CD4-positive, alpha-beta T cell treated with Interleukin-17A for 4 hours (primary cell): ENCODE measurements around the gene COX15.
A peak's percentile ranks its signal among the peaks of the same experiment; 100 is the strongest.
"Not testable (repeated sequence)": the region's sequence is repeated elsewhere in the genome, so short reads cannot be mapped to it uniquely, and the experiment has no call there.

Experiments
- DNase-seq: peaks from one replicate; pipeline ENCODE4 v3.0.0-alpha.2; 2020; ENCODE audit warnings: mixed read lengths

COX15 gene

DNA sequence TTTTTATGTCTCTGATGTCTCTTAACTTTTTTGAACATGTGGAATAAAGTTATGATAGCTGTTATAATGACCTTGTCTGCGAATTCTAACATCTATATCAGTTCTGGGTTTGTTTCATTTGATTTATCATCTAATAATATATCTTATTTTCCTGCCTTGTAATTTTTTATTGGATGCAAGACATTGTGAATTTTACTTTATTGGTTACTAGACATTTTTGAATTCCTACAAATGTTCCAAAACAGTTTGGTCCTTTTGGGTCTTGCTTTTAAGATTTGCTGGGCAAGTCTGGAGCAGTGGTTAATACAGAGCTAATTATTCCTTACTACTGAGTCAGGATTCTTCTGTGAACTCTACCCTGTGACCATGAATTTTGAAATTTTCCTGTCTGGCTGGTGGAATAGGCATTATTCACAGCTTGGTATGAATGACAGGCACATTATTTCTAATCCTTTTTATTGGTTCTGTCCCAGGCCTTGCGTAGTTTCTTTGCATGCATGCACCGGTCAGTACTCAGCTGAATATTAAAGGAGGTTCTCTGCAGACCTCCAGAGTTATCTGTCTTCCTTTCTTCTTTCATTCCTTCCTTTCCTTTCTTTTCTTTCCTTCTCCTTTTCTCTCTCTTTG, 9.1 kb upstream of the COX15 start:
- DNase-seq: no peak

GRCh38 chr10:99740260-99740659, 8.3 kb upstream of the COX15 start:
- DNase-seq: no peak

DNA sequence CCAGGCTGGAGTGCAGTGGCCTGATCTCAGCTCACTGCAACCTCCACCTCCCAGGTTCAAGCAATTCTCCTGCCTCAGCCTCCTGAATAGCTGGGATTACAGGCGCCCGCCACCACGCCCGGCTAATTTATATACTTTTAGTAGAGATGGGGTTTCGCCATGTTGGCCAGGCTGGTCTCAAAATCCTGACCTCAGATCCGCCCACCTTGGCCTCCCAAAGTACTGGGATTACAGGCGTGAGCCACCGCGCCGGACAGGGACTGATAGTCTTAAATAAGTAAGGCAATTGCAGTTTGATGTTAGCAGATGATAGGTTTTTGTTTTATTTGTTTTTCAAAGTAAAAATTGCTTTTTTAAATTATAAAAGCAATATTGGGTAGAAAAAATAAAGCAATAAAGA, 2.2 kb upstream of the COX15 start:
- DNase-seq: not testable (repeated sequence)

GRCh38 chr10:99733366-99733765, 1.4 kb upstream of the COX15 start:
- DNase-seq: peak; percentile 7

DNA sequence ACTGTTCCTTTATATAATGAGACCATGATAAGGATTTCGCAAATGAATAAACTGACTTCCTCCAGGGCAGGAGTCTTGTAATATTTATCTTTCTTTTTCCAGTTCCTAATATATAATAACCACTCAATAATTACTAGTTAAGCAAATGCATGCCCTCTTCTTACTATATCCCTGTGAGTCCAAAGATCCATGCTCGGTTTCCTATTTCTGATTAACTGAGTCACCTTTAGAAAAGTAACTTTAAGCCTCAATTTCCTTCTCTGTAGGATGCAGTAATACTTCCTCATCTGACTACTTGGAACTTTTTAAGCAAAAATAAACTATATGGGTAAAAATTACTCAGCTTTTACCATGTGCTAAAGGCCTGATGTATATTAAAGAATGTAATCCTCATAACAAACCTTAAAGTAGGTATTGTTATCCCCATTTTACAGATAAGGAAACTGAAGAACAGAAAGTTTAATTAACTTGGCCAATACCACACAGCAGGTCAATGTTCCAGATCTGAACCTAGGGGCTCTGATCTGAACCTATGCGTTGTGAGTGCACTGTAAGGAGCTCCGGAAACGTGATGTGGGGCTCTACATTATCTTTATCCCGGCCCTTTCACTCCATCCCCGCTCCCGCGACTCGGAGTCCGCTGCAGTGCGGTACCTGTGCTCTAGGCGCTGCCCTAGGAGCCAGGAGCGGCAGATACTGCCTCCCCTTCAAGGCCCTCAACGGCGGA, 458 bp downstream of the COX15 start:
- DNase-seq: no peak

GRCh38 chr10:99730026-99730425, 1.9 kb downstream of the COX15 start:
- no peak for DNase-seq

- no peak for DNase-seq
Measured at GRCh38 chr10:99720387-99720786, 11.5 kb downstream of the COX15 start.

DNA sequence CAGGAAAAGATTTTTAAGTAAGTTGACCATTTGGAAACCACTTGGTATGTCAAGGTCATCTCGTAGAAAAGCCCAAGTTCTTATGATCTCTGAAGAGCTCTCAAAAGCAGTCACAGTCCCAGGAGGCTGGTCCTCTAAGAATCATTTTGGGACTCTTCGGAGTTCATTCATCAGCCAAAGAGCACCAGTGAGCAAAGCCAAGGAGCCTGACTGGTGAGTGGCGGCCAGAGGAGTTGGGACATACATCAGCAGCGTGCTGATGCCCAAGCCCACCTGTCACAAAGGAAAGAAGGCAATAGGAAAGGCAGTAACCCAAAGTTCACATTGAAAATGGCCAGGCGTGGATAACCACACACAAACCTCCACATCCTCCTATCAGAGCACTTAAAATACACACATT, 17.5 kb downstream of the COX15 start:
- DNase-seq: no peak

DNA sequence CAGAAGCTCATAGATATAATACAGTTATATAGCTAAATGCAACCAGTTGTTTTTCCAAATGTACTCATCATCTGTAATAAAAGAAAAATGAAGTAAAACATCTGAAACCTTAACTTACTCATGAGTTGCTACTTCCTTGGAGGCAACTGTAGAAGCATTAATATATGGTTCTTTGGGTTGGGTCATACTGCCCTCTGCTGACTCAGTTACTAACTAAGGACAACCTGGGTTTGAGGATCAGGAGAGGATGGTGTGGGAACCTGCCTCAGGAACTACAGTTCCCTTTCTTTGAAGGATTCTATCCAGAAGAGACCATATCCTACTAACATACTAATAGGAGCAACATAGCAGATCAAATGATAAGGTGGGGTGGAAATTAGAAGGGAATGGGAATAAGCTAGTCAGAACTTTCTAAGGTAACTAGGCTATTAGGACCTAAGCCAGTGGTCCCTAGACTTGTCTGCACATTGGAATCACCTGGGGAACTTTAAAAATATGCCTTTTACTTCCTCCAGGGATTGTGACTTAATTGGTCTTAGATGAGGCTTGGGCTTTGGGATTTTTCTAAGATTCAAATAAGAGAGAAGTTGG, 20.7 kb downstream of the COX15 start:
- DNase-seq: peak; percentile 37

DNA sequence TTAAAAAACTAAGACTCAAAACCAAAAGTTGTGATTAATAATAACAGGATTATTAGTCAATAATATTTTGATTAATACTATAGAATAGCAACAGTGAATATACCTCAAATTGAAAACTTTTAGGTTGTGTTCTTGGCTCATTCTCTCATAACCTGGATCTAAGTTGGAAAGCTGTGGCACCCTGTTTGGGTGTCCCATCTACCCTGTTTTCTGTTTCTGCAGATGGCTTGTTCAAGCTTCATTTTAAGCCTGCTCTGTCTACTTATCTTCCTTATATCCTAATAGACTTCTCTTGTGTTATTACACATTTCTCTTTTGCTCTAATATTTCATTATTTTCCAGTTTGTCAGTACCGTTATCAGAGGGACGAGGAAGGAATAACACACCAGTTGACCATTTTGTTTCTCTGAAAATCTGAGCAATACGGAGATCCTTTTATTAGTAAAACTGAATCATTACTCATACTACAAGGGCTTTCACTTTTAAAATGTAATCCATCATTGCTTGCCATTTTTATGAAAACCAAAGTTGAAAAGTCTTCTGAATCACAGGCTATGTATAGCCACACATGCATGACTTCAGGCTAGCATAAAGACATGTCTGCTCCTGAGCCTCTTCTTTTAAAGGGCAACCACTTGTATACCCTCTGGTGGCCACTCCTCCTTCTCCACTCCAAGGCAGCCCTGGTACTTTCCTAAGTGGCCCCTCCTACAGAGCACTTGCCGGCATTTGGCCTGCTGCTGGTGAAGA, 22.3 kb downstream of the COX15 start:
- no peak for DNase-seq

DNA sequence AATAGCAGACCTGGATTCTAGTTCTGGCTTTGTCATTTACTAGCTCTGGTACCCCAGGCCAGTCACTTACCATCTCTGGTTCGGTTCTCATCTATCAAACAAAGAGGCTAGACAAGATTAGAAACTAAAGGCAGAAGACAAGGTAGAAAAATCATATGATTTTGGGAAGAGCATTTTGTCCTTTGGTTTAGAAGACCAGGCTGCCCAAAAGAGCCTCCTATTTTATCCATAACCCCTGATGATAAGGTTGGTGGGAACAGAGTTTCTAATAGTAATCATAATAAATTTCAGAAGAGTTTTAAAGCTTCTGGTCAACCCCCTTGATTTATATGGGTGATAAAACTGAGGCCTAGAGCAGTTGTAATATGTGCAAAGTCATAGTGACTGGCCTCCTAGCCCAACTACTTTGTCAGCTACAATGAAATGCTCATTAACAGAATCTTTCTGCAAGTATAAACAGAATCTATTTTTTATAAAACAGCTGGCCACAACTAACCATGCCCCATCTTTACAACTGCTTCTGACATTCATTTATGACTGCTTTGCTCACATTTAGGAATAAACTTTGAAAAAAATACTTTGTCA, 23.4 kb downstream of the COX15 start:
- DNase-seq: no peak

DNA sequence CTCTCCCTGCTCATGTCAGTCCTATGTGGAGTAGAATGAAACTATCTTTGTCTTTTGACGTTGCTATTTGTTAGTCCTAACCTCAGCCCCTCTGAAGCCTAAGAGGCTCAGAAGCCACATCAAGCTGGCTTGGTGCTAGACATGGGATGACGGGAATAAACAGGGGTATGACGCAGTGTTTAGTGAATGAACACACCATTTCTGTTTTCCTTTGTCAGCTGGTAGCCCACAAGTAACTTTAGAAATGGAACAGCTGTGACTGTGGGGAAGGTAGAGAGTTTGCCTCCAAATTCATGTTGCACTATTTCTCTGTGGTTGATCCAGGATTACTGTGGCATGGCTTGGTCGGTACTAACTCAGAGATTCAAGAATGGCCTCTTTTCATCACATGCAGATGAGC, 31.3 kb downstream of the COX15 start:
- no peak for DNase-seq

DNA sequence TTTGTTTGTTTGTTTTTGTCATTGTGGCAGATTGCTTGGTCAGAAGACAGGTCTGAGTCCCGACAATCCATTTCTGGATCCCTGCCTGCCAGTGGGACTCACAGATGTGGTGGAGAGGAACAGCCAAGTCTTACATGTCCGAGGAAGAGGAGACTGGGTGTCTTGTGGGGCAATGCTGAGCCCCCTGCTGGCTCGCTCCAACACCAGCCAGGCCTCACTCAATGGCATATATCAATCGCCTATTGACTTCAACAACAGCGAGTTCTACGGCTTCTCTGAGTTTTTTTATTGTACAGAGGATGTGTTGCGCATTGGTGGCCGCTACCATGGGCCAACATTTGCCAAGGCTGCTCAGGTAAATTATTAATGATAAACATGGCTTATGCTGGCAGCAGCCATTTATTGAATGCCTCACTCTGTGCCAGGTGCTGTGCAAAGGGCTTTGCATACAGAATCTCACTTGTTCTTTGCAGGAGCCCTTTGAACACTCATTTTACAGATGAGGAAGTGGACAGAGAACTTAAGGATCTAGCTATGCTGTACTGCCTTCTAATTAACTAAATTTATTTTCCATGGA, 33.3 kb downstream of the COX15 start:
- DNase-seq: peak; percentile 4

- DNase-seq: no peak
Measured at GRCh38 chr10:99695761-99696160, 36.2 kb downstream of the COX15 start.

- no peak for DNase-seq
Measured at GRCh38 chr10:99693933-99694583, 37.9 kb downstream of the COX15 start.

DNA sequence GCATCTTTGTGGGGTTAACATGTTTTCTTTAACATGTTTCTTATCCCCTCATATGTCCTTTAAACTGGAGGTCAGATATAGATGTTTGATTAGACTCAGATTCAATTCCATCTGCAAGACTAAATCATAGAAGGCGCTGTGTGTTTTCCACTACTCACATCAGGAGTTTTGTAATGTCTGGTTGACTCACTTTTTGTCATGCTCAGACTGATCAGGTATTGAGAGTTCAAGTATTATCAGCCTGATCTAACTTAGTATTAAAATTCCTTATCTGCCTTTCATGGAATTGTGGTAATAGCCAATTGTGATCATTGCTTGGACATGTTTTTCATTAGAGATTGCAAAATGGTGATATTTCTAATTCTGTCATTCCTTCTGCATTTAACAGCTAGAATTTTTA, 42.5 kb downstream of the COX15 start:
- no peak for DNase-seq

DNA sequence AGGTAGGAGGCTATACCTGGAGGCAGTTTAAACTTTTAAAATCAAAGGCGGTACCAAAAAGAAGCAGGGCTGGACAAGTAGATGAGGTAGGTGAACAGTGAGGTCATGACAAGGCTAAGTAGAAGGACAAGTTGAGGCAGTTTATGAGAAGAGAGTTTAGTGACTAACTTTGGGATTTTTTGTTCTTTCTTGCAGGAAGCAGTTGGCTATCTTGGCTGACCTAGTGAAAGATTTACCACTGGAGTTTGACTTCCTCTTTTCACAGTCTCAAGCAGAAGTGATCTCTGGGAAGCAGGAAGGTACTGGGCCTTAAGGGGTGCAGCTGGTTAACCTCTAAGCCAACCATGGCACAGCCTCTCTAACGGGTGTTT, 46.3 kb downstream of the COX15 start:
- DNase-seq: no peak

DNA sequence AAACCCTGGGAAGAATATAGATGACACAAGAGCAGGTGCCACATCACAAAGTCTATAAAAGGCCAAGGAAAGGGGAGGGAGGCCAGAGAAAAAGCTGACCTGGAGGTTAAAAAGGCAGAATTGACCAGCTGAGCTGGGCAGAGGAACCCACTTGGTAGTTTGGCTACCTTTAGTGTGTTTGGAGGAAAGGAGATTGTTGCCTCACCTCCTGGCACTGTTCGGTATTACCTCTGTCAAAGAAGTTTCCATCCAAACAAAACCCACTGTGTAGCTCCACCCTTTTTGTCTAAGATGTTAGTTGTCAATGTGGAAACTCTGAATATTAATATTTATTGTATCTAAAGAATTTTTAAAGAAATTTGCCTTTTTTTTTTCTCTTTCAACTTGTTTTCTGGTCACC, 49.2 kb downstream of the COX15 start:
- no peak for DNase-seq
